ENCODE results near the gene FAIM2.

DNA sequence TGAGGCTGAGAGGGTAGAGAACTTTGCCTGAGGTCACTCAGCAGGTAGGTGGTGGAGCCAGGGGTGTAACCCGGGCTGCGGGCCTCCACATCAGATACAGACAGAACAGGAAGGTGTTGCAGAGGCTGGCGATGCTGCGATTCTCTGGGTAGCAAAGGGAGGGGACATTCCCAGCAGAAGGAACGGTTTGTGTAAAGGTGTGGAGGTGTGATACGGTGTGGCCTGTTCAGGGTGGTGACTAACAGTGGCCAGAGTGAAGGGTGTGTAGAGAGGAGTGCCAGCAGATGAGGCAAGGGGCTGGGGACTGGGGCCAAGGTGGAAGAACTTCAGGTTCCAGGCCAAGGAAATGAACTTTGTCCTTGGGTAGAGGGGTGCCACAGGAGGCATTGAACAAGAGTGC is 18.2 kb upstream of the FAIM2 start:
- TF ChIP-seq, protein P1, sequence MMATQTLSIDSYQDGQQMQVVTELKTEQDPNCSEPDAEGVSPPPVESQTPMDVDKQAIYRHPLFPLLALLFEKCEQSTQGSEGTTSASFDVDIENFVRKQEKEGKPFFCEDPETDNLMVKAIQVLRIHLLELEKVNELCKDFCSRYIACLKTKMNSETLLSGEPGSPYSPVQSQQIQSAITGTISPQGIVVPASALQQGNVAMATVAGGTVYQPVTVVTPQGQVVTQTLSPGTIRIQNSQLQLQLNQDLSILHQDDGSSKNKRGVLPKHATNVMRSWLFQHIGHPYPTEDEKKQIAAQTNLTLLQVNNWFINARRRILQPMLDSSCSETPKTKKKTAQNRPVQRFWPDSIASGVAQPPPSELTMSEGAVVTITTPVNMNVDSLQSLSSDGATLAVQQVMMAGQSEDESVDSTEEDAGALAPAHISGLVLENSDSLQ (IDR thresholded peaks at IDR 0.05) = no peak
- no peak for TF ChIP-seq BHLHE40 (IDR thresholded peaks at IDR 0.05; ENCODE audit: borderline replicate concordance)
- TF ChIP-seq HDGF (IDR thresholded peaks at IDR 0.05; ENCODE audit: borderline replicate concordance) = no peak

Measured in HEK293T (cell line).